ENCODE data around the gene NPC1L1.

DNA sequence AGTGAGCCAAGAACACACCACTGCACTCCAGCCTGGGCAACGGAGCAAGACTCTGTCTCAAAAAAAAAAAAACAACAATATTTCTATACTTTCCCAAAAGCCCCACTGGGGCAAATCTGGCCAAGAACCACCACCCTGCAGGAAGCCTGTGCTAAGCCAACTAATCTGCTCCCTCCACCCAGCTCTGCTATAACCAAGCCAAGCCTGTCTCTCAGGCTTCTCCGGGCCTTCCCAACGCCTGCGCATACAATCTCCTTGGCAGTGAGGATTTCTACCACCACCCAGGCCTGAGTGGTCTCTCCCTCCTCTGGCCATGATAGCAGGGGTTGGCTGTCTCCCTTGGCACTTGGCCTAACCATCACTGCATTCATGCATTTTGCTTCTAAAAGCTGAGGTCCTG, 18.4 kb upstream of the NPC1L1 start:
- TF ChIP-seq POLR2A (IDR thresholded peaks at IDR 0.05; ENCODE audit: extremely low read depth, insufficient read length): no peak
- TF ChIP-seq, protein P1, sequence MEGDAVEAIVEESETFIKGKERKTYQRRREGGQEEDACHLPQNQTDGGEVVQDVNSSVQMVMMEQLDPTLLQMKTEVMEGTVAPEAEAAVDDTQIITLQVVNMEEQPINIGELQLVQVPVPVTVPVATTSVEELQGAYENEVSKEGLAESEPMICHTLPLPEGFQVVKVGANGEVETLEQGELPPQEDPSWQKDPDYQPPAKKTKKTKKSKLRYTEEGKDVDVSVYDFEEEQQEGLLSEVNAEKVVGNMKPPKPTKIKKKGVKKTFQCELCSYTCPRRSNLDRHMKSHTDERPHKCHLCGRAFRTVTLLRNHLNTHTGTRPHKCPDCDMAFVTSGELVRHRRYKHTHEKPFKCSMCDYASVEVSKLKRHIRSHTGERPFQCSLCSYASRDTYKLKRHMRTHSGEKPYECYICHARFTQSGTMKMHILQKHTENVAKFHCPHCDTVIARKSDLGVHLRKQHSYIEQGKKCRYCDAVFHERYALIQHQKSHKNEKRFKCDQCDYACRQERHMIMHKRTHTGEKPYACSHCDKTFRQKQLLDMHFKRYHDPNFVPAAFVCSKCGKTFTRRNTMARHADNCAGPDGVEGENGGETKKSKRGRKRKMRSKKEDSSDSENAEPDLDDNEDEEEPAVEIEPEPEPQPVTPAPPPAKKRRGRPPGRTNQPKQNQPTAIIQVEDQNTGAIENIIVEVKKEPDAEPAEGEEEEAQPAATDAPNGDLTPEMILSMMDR (IDR thresholded peaks at IDR 0.05; ENCODE audit: low read depth, low read length): no peak
